ENCODE results near the gene ATN1.

The ATN1 gene

DNA sequence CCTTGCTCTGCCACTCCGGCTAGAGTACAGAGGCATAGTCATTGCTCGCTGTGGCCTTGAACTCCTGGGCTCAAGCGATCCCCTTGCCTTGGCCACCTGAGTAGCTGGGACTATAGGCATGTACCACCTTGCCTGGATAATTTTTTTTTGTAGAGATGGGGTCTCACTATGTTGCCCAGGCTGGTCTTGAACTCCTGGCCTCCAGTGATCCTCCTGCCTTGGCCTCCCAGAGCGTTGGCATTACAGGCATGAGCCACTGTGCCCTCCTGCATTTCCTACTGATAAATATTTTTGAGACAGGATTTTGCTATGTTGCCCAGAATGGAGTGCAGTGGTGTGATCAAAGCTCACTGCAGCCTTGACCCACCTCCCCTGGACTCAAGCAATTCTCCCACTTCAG lies 52.3 kb downstream of the ATN1 start:
- DNase-seq: no peak

DNA sequence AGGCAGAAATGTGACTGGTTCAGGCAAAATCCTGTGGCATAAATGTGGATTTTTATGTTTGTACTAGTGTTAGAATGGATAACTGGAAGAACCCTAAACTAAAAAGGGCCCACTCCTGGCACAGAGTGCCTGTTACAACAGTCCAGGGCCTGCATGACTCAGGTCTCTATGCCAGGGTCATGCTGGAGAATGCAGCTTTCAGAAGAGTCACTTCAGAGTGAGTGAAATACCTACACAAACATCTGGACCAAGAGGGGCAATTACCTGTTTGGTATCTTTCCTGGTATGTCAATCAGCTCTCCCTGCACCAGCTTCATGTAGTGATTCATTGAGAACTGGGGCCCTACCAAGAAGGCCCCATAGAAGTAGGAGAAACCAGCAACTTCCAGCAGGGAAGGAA lies 53.0 kb downstream of the ATN1 start:
- DNase-seq: no peak

DNA sequence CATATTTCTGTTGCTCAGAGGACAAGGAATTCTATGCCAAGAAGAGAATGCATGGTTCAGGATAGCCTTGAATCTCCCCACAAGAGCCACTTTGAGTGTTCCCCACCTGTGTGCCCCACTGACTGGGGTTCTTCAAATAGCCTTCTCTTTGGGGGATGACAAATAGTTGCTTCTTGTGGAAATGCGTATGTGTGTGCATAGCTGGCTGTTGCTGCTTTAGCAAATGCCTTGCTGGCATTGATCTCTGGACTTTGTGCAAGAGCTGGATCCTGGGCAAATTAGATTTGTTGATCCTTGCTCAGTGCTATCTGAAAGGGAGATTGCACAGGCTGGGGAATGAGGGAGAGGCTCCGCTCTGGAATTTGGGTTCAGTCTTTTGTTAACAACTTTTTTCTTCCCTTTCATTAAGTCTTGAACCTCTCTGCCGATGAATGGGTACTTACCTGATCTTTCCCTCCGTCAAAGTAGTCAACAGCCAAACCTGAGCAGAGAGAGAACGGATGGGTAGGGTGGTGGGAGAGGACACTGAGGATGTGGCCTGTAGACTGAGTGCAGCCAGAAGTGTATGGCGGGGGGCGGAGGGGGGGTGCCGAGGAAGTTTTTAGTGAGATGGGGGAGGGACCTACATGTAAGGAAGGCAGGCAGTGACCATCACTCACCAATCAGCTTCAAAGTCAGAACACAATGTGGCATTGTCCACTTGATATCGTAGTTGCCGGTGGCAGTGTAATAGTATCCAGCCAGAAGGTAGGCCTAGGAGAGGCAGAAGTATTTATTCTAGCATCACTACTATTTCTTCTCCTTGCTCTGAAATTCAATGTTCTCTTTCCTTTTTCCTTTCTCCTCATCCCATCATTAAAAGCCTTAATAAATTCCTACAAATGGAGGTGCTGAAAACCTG lies 53.6 kb downstream of the ATN1 start:
- DNase-seq: no peak

DNA sequence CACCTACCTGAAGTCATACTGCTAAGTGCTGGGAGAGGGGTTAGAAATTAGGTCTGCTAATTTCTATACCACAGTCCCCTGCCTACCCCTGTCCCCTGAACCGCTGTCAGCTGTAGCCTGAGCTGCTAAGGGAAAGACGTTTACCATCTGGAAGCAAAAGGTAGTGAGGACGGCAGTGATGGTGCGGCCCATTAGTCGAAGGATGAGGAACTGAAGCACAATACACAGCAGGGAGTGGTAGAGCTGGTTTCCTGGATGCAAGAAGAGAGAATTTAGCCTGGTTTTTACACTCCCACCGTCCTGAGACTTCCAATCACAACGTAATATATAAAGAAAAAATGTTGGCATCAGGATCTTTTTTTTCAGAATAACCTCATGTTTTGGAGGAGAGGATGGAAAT lies 54.8 kb downstream of the ATN1 start:
- DNase-seq: no peak

DNA sequence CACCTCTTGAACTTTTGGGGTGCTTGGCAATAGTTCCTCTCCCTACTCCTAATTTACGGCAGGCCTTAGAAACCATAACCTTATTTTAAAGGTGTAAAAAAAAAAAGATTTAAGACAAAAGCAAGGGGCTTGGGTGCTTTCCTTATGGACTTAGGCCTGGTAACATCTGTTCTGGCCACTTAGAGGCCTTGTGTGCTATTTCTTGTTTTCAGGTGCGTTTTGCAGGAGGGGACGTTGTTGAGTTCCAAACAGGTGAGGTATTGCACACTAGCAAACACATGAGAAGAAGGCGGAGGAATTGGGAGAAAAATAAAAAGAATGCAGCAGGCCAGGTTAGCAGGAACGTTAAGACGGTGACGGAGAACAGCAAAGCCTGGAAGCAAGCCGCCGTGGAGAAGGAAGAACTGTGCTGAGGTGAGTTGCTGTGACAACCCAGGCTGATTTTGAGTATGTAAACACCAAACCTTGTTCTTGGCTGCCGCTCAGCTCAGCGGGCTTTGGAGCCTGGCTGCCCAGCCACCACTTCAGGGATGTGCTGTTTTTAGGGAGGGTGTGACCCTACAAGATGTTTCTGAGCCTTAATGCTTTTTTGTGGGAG lies 60.3 kb downstream of the ATN1 start:
- DNase-seq: no peak
